GM13977 (cell line): ENCODE results near the gene EHD2.
"Not testable (repeated sequence)": the region's sequence is repeated elsewhere in the genome, so short reads cannot be mapped to it uniquely, and the experiment has no call there.

ENCODE experiments used
- DNase-seq: peaks from one replicate; pipeline ENCODE4 v3.0.0; 2012; ENCODE audit warnings: low spot score
- in situ Hi-C: fragments of 300-500 bp; cut with MboI; formaldehyde crosslinking; loops from one replicate; pipeline ENCODE4 v1.12.0; 2022; ENCODE audit warnings: low sequenced_read_pairs, low pct_unique_long_range_greater_than_20kb, mixed read lengths, inconsistent platforms; ENCODE audit not compliant: unreplicated experiment
- TF ChIP-seq, protein P1 (sequence below): IDR thresholded peaks from 2 replicates; pipeline ENCODE4 v1.5.1; 2012; ENCODE audit warnings: mild to moderate bottlenecking, control low read depth; ENCODE audit not compliant: insufficient read depth; ENCODE audit errors: extremely low read depth, missing control alignments

EHD2 gene, protein sequence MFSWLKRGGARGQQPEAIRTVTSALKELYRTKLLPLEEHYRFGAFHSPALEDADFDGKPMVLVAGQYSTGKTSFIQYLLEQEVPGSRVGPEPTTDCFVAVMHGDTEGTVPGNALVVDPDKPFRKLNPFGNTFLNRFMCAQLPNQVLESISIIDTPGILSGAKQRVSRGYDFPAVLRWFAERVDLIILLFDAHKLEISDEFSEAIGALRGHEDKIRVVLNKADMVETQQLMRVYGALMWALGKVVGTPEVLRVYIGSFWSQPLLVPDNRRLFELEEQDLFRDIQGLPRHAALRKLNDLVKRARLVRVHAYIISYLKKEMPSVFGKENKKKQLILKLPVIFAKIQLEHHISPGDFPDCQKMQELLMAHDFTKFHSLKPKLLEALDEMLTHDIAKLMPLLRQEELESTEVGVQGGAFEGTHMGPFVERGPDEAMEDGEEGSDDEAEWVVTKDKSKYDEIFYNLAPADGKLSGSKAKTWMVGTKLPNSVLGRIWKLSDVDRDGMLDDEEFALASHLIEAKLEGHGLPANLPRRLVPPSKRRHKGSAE

DNA sequence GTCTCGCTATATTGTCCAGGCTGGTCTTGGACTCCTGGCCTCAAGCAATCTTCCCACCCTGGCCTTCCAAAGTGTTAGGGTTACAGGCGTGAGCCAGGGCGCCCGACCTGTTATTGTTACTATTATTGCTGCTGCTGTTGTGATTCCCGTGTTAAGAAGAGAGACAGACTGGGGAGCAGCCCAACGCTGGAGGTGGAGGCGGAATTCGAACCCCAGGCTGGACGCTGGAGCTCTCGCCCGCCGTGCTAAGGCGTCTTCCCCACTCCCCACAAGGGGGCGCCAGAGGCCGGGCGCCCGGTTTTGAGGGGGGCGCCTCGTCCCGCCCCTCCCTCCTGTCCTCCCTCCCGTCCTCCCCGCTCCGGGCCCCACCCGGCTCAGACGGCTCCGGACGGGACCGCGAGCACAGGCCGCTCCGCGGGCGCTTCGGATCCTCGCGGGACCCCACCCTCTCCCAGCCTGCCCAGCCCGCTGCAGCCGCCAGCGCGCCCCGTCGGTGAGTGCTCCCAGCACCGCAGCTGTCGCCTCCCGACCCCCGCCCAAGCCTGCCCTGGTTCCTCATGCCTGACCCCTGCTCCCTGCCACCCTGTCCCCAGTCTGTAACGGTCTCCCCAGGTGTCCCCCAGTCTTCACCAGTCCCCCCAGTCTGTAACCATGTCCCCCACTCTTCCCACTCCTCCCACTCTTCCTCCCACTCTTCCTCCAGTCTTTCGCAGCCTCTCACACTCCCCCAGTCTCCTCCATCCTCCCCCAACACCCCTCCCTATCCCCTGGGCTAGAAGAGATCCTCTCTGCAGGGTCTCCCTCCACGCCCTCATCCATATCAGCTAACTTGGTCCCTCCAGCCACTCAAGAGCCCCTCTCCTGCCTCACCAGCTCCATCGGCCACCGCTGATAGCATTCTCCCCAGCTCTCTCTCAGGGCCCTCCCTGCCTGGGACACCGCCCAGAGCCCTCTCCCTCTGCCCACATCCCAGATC lies at the start of gene EHD2:
Gene EHD2, plus strand, starts transcription at position 377 of the 976 bp plus-strand sequence. CDS start 3,191 bp downstream, outside the sequence.
- DNase-seq: peak; percentile 72
- TF ChIP-seq, protein P1, sequence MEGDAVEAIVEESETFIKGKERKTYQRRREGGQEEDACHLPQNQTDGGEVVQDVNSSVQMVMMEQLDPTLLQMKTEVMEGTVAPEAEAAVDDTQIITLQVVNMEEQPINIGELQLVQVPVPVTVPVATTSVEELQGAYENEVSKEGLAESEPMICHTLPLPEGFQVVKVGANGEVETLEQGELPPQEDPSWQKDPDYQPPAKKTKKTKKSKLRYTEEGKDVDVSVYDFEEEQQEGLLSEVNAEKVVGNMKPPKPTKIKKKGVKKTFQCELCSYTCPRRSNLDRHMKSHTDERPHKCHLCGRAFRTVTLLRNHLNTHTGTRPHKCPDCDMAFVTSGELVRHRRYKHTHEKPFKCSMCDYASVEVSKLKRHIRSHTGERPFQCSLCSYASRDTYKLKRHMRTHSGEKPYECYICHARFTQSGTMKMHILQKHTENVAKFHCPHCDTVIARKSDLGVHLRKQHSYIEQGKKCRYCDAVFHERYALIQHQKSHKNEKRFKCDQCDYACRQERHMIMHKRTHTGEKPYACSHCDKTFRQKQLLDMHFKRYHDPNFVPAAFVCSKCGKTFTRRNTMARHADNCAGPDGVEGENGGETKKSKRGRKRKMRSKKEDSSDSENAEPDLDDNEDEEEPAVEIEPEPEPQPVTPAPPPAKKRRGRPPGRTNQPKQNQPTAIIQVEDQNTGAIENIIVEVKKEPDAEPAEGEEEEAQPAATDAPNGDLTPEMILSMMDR: peak; percentile 64
- in situ Hi-C loops: no loop called here

DNA sequence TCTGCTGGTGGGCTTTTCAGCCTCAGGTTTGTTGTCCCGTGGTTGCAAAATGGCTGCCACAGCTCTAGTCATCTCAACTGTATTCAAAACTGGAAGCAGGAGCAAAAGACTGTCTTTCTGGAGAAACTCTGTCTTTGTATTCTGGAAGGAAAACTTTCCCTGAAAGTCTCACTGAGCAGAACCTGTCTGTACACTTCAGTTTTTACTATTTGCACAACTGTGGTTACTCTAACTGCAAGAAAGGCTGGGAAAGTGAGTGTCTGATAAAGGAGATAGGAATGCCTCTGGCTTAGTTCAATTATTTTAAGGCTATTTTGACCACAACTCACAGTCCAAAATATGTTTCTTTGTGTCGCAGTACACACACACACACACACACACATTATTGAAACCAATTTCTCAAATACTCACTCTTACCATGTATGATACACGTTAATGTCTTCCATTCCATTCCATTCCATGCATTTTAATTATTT lies 49.7 kb upstream of the EHD2 start:
- in situ Hi-C loops: no loop called here
- TF ChIP-seq, protein P1: no peak
- DNase-seq: no peak

DNA sequence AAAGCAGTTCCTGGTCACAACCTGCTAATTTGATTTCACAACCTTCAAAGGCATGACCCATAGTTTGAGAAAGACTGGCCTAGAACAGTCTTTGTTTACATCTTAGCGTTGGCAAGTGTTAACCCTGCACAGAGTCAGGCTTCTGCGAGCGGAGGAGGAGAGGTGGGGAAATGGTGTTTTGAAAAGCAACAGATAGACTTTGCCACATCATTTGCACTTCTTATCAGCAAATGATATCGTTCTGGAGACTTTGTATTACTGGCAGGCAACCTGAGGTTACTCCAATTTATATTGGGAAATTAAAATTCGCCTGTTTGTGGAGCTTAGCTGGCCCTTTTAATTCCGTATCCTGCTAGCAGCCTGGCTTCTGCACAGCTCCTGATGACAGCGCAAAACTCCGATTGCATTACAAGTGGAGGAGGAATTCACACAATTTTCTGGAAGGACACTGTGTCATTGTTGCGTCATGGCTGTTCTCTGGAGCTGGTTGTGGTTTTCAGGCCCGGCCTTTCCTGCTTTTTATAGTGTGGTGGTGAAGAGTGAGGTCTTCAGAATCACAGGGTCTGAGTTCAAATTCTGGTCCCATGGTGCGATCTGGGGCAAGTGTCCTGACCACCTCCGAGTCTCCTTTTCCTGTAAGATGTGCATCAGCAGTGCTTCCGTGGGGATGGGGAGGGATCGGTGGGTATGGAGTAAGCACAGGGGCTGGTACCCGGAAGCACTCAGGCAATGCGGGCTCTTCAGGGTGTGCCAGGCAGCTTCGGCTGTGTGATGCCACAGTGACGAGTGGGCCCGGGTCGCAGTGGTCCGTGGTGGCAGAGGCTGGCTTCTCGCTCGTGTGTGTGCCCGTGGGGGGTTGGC lies 49.1 kb upstream of the EHD2 start:
- TF ChIP-seq, protein P1: no peak
- in situ Hi-C loops: no loop called here
- no peak for DNase-seq

DNA sequence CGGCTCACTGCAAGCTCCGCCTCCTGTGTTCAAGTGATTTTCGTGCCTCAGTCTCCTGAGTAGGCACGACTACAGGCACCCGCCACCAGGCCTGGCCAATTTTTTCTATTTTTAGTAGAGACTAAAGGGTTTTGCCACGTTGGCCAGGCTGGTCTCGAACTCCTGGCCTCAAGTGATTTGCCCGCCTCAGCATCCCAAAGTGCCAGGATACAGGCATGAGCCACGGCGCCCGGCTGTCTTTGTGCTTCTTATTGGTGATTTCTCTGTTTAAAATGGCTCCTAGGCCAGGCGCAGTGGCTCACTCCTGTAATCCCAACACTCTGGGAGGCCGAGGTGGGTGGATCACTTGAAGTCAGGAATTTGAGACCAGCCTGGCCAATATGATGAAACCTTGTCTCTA lies 44.7 kb upstream of the EHD2 start:
- in situ Hi-C loops, DNase-seq: not testable (repeated sequence)

DNA sequence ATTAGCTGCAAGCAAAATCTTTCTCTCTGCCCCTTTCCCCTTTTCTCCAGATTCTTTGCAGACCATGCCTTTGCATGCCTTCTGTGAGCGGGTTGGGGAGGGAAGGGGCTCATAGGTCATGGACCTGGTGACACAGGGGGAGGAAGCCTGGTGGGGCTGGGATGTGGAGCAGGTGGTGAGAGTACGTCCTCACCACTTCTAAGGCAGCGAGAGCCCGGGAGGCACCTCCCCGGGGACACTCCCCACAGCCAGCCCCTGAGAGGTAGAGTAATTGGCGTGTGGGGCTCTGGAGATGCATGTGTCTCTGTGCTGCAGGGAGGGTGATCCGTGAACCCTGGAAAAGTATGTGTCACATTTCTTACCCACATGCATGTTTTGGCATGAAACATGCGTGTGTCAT lies 42.5 kb upstream of the EHD2 start:
- in situ Hi-C loops: no loop called here
- TF ChIP-seq, protein P1: no peak
- DNase-seq: no peak

DNA sequence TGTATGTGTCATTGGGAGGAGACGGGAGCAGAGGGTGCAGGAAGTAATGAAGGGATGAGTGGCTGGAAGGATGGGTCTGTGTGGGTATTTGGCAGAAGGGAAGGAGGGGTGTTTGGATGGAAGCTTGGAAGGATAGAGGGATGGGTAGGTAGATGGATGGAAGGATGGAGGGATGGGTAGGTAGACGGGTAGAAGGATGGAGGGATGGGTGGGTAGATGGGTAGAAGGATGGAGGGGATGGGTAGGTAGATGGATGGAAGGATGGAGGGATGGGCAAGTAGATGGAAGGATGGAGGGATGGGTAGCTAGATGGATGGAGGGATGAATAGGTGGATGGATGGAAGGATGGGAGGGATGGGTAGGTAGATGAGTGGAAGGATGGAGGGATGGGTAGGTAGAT lies 41.7 kb upstream of the EHD2 start:
- no peak for DNase-seq
- in situ Hi-C loops: no loop called here
- TF ChIP-seq, protein P1: no peak
